ENCODE measurements around the gene SPOPL.

SPOPL gene

DNA sequence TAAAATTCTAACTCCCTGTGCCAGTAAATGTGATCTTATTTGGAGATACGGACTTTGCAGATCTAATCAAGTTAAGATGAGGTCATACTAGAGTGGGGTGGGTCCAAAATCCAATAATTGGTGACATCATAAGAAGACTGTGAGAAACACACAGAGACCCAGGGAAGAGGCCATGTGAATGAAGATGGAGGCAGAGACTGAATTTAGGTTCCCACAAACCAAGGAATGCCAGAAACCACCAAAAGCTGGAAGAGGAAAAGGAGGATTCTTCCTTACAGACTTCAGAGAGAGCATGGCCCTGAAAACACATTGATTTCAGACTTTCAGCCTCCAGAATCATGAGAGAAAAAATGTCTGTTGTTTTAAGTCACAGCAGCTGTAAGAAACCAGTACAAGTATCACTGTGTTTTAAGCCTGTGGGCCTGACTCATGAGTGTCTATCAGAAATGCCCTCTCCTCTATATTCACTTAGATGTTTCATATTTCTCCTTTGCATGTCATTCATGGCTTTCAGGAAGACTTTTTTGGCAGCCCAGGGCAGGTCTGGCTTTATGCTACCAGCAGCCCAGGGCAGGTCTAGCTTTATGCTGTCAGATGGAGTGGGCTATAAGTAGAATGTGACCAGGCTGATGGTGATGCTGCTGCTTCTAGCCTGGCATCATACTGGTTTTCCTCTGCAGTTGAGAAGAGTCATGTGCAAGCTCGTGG lies 100.0 kb downstream of the SPOPL start:
- DNase-seq (ENCODE audit: low read depth): no peak

DNA sequence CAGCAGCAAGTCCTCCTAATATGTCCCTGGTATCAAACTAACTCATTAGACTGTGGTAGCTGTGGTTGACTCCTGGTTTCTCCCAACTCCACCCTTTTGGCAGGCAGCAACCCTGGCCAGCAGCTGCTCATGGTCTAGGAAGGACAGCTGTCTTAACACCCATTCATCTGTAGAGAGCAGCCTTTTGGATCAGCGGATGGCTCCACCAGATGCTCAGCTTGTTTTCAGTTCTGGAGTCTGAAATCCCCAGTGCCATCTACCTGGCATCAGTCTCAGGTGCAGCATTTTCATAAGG lies 100.5 kb downstream of the SPOPL start:
- no peak for DNase-seq (ENCODE audit: low read depth)

DNA sequence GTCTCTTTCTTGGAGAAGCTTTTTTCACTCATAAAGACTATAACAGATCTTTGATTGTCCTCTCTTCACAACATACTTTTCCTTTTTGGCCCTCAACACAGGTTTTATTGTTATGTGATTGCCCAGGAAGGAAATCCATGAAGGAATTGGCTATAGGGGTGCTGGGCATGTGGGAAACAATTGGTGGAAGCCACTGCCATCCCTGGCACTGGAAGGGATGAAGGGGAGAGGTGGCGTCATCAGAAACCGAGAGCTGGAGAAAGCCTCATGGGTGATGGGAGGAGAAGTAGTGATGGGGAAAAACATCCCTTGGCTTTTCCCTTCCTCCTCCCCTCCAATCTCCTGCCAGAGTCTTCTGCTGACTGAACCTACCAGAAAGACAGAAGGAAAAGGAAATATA lies 106.2 kb downstream of the SPOPL start:
- DNase-seq (ENCODE audit: low read depth): no peak

DNA sequence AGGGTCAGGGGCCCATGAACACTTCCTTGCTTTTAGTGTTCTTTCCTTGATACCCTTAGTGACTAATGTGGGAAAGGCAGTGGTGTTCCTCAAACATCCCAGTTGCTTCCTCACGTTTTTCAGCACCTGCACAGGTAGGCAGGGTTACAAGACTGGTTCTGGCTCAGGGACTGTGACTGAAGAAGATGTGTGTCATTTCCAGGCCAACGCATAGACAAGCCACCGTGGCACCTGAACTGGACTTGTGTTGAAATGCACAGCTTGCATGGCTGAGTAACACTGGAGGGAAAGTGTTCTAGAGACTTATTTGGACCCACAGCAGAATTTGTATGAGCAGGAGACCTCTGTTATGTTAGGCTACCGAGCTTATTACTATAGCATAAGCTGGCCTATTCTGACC lies 107.9 kb downstream of the SPOPL start:
- DNase-seq (ENCODE audit: low read depth): no peak

DNA sequence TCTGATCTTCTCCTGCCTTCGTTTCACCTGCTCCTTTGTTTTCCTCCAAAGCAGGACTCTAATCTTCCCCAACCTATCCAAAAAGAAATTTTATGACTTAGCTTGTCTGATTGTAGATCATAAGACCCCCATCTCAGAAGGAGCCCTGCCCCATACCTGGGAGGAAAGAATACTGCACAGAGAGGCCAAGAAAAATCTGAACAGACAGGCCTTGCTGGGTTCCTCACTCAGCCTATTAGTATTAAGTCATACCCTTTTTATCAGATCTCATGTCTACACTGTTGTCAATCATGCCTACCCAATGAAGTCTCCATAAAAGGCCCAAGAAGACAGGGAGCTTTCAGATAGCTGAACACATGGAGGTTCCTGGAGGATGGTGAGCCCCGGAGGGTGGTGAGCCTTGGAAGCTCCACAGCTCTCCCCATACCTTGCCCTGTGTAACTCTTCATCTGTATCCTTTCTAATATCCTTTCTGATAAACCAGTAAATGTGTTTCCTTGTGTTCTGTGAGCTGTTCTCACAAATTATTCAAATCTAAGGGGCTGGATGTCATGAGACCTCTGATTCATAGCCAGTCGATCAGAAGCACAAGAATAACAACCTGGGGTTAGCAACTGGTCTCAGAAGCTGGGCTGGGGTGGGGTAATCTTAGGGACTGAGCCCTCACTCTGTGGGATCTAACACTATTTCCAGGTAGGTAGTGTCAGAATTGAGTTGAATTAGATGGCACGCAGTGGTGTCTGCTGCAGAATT lies 108.8 kb downstream of the SPOPL start:
- DNase-seq (ENCODE audit: low read depth): no peak

DNA sequence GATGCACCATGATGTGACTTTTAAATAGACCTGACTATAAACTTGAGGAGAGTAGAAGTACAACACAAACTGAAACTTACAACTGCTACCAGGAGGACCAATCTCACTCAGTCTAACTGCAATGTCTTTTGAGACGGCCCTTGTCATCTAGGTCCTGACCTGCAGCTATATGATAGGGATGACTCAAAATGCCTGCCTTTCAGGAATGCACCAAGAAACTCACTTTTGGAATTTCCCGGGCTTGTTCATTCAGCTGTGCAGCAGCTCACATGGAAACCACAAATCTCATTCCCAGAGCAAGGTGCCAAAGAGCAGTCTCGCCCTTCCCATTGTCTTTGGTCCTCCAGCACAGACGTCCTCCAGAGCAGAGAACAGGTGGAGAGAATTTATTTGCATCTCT lies 113.7 kb downstream of the SPOPL start:
- peak; percentile 38 for DNase-seq (ENCODE audit: low read depth)

DNA sequence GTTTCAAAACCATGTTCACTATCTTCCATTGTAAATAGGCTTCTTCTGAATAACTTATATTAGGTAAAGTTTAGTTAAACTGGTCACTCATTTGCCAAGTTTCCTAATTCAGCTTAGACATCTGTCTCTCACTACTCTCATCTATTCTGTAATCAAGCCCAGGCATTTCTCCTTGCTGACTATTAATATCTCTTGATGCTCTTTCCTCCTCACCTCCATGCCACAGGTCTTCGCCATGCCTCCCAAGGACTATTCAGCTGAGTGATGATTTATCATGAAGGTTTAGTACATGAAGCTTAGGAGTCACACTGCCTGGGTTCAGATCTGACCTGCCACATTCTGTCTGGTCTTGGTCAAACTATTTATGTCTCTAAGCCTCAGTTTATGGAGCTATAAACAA lies 115.5 kb downstream of the SPOPL start:
- no peak for DNase-seq (ENCODE audit: low read depth)

DNA sequence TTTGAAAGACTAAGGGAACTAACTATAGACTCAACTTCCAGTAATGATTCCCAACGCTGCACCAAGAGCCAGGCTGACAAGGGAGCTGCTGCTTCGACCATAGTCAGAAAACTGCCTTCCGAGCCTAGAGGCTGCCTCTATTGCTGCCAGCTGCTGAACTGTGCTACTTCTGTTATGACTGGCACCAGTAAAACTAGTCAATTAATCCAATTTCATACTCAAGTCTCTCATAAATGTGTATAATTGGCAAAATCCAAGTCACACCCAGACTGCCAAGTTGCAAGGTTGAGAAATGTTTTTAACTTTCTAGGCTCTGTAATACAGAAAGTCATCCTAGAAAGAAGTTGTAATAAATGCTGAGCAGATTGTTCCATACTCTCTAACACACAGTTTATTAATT lies 117.4 kb downstream of the SPOPL start:
- no peak for DNase-seq (ENCODE audit: low read depth)

DNA sequence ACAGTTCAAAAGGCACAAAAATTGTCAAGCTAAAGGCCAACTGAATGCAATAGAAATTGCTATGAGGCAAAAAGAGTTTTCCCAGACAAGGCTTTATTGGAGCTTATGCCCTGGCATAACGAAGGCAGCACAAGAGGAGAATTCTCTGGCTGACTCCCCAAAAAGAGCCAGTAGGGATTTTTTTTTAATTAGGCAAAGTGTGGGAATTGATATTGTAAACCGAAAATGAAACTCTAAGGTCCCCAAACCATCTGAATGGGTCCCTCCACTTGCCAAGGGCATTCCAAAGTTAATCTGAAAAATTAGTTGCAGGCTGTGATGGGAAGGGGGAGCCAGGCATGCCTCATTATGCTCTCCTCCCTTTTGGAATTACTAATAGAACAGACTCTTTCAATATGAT lies 118.9 kb downstream of the SPOPL start:
- no peak for DNase-seq (ENCODE audit: low read depth)

DNA sequence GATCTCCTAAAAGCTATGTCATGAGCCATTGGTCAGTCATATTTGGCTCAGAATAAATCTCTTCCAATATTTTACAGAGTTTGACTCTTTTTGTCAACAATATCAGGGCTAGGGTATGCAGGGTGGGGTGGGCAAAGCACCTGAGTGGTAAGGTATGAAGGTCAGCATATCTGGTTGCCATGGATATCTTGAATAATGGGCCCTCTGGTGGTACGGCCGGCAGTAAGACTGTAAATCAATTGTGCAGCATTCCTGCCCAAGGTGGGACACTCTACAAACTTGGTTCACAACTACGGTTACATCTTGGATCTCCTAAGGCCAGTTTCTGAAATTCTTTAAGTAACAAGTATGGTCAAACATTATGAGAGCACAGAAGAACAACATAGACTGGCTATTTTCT lies 119.6 kb downstream of the SPOPL start:
- DNase-seq (ENCODE audit: low read depth): no peak

DNA sequence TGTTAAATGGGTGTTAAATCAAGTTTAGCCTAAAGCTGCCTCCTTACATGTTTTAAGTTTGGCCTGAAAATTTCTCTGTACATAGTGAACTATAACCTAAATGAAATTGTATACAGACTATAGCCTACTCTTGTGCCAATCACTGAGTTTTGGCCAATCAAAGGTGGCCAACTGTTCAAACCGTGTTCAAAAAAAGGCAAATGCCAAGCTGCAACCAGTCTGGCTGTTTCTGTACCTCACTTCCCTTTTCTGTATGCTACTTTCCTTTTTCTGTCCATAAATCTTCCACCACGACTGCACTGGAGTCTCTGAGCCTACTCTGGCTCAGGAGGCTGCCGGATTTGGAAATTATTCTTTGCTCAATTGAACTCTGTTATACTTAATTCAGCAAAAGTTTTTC lies 121.0 kb downstream of the SPOPL start:
- DNase-seq (ENCODE audit: low read depth): no peak
